K562 (cell line): ENCODE data around the gene SLC25A2. TPM values are rescaled to one million over a fixed set of nuclear protein-coding genes. Genes with fewer than 3 reads are reported as not detected.

Experiments
- DDX20 ChIP-seq: fragments of 450-650 bp; IDR thresholded peaks from 2 replicates; pipeline ENCODE4 v1.6.1; 2016; ENCODE audit warnings: missing genetic modification characterization, low read depth, mild to moderate bottlenecking, missing compliant biosample characterization, moderate library complexity
- MEF2D ChIP-seq: conservative IDR thresholded peaks from 2 replicates; pipeline ENCODE4 v1.6.1; 2016; ENCODE audit warnings: low read depth, missing genetic modification characterization, missing compliant biosample characterization
- RFX1 ChIP-seq: fragments of 450-650 bp; IDR thresholded peaks from 2 replicates; pipeline ENCODE4 v1.6.1; 2016; ENCODE audit warnings: mild to moderate bottlenecking, moderate library complexity
- SETDB1 ChIP-seq: IDR thresholded peaks from one replicate; pipeline ENCODE4 v1.6.1; 2012; ENCODE audit warnings: low read length, control low read depth, inconsistent platforms
- TEAD1 ChIP-seq, 2 experiments: fragments of 450-650 bp in 1 of 2; sonication (generic) in 1 of 2; formaldehyde crosslinking; IDR thresholded peaks; 2 replicates each; pipeline versions ENCODE4 v1.4.0 to v1.8.0; 2020 to 2022; ENCODE audit warnings: mild to moderate bottlenecking in 2 of 2, missing genetic modification reagents in 1 of 2
- TGIF2 ChIP-seq: sonication (generic); formaldehyde crosslinking; IDR thresholded peaks from 2 replicates; pipeline ENCODE4 v1.8.1; 2022; ENCODE audit warnings: mild to moderate bottlenecking, missing genetic modification reagents, moderate library complexity
- ZNF668 ChIP-seq: fragments of 250-450 bp; sonication (Bioruptor Pico); IDR thresholded peaks from 2 replicates; pipeline ENCODE4 v1.8.0; 2022; ENCODE audit warnings: mild to moderate bottlenecking, inconsistent platforms
- polyA plus RNA-seq, 8 experiments: library from polyadenylated mRNA; depleted of rRNA in 4 of 8; stranded (reverse) in 5 of 8; unstranded in 3 of 8; fragments of >200 nt; fragmentation: Nextera tagmentation in 2 of 8; fragmentation: Illumina TruSeq in 1 of 8; extraction: Ambion mirVana in 2 of 8; extraction: Trizol in 1 of 8; gene quantifications; 2 replicates each; pipeline versions ENCODE4 v1.2.1 to v1.2.3, GENCODE V29; 2011 to 2014; ENCODE audit warnings: inconsistent platforms in 1 of 8, missing spikeins in 1 of 8
- total RNA-seq, 7 experiments: library from RNA; depleted of rRNA in 6 of 7; stranded (reverse); fragments of >200 nt in 6 of 7; fragmentation: Illumina TruSeq in 2 of 7; extraction: Trizol in 2 of 7; gene quantifications; 2 replicates each; pipeline versions ENCODE4 v1.2.1 to v1.2.3, GENCODE V29; 2011 to 2021; ENCODE audit warnings: low replicate concordance in 1 of 7
- TF ChIP-seq, protein P1 (sequence below), 2 experiments: fragments of 450-650 bp in 1 of 2; sonication (generic) in 1 of 2; formaldehyde crosslinking in 1 of 2; IDR thresholded peaks; 2 replicates each; pipeline versions ENCODE4 v1.7.1 to v1.9.0; 2016 to 2022; ENCODE audit warnings: inconsistent platforms in 1 of 2, mild to moderate bottlenecking in 1 of 2, missing genetic modification reagents in 1 of 2
- TF ChIP-seq, protein P2 (sequence below): fragments of 150-350 bp; IDR thresholded peaks from 2 replicates; pipeline ENCODE4 v1.6.1; 2014; ENCODE audit warnings: low read depth, mild to moderate bottlenecking, low read length, borderline replicate concordance
- TF ChIP-seq, protein P3 (sequence below), 2 experiments: fragments of 450-650 bp in 1 of 2; sonication (generic) in 1 of 2; formaldehyde crosslinking; conservative IDR thresholded peaks; 2 replicates each; pipeline versions ENCODE4 v1.4.0 to v1.8.1; 2020 to 2022; ENCODE audit warnings: mild to moderate bottlenecking in 1 of 2, missing genetic modification reagents in 1 of 2

Gene SLC25A2
- total and polyA plus RNA-seq, 9 of the 15 experiments (the other 6 are each of a cell fraction or from before 2014, with no cell fraction given), result 0.09 to 0.11 (median 0.11) TPM; not detected in 6

DNA sequence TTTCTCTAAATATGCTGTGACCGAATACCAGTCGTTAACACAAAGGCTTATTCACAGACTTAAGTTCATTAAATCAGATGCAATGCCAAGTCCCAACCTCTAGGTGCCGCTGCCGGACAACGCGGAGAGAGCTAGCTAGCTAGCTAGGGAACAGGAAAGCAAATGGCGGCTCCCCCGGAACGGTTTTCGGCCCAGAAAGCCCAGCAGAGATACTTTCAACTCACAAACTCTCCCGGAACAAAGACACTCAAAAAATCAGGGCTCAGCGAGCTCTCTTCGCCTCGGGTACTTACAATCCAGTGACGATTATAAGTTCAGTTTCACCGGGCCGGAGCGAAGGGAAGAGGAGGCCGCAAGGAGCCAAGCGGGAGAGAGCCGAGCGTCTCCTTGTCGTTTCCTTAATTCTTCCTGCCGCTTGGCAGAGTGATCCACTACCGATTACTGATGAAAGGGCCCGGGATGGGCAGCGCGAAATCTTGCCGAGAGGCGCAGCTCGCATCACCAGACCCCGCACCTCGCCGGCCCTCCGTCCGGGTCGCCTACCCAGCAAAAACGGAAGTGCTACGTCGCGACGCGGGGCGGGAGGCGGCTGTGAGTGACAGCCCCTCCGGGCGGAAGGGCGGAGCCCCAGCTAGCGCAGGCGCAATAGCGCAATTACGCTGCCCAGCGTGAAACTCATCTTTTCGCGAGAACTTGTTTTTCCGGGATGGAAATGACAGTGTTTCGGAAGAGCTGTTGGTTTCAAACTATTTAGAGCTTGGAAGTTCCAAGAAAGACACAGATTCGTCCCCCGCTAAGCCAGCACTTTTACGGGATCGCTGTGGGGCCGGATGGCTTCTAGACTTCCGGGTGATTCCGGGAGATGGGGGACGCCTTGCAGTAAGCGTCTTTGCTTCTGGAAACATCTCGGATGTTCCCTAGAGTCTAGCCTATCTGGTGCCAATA is 16.6 kb upstream of the SLC25A2 start, which contains the start of gene TAF7 (continued):
- TF ChIP-seq, protein P1, sequence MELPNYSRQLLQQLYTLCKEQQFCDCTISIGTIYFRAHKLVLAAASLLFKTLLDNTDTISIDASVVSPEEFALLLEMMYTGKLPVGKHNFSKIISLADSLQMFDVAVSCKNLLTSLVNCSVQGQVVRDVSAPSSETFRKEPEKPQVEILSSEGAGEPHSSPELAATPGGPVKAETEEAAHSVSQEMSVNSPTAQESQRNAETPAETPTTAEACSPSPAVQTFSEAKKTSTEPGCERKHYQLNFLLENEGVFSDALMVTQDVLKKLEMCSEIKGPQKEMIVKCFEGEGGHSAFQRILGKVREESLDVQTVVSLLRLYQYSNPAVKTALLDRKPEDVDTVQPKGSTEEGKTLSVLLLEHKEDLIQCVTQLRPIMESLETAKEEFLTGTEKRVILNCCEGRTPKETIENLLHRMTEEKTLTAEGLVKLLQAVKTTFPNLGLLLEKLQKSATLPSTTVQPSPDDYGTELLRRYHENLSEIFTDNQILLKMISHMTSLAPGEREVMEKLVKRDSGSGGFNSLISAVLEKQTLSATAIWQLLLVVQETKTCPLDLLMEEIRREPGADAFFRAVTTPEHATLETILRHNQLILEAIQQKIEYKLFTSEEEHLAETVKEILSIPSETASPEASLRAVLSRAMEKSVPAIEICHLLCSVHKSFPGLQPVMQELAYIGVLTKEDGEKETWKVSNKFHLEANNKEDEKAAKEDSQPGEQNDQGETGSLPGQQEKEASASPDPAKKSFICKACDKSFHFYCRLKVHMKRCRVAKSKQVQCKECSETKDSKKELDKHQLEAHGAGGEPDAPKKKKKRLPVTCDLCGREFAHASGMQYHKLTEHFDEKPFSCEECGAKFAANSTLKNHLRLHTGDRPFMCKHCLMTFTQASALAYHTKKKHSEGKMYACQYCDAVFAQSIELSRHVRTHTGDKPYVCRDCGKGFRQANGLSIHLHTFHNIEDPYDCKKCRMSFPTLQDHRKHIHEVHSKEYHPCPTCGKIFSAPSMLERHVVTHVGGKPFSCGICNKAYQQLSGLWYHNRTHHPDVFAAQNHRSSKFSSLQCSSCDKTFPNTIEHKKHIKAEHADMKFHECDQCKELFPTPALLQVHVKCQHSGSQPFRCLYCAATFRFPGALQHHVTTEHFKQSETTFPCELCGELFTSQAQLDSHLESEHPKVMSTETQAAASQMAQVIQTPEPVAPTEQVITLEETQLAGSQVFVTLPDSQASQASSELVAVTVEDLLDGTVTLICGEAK (IDR thresholded peaks at IDR 0.05), result peak; percentile 81
- TF ChIP-seq, protein P1 (CRISPR knock-in tag; IDR thresholded peaks at IDR 0.05), result no peak
- TF ChIP-seq RFX1 (no peak), MEF2D (tag) (no peak), TGIF2 (CRISPR knock-in tag) (no peak), DDX20 (tag) (no peak), TEAD1 (CRISPR knock-in tag; IDR thresholded peaks at IDR 0.05) (peak; percentile 51 to 52; a peak in 1 of 4 replicates), SETDB1 (no peak), ZNF668 (CRISPR knock-in tag) (no peak)
- TF ChIP-seq, protein P2, sequence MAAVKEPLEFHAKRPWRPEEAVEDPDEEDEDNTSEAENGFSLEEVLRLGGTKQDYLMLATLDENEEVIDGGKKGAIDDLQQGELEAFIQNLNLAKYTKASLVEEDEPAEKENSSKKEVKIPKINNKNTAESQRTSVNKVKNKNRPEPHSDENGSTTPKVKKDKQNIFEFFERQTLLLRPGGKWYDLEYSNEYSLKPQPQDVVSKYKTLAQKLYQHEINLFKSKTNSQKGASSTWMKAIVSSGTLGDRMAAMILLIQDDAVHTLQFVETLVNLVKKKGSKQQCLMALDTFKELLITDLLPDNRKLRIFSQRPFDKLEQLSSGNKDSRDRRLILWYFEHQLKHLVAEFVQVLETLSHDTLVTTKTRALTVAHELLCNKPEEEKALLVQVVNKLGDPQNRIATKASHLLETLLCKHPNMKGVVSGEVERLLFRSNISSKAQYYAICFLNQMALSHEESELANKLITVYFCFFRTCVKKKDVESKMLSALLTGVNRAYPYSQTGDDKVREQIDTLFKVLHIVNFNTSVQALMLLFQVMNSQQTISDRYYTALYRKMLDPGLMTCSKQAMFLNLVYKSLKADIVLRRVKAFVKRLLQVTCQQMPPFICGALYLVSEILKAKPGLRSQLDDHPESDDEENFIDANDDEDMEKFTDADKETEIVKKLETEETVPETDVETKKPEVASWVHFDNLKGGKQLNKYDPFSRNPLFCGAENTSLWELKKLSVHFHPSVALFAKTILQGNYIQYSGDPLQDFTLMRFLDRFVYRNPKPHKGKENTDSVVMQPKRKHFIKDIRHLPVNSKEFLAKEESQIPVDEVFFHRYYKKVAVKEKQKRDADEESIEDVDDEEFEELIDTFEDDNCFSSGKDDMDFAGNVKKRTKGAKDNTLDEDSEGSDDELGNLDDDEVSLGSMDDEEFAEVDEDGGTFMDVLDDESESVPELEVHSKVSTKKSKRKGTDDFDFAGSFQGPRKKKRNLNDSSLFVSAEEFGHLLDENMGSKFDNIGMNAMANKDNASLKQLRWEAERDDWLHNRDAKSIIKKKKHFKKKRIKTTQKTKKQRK, result no peak
- TF ChIP-seq, protein P3, sequence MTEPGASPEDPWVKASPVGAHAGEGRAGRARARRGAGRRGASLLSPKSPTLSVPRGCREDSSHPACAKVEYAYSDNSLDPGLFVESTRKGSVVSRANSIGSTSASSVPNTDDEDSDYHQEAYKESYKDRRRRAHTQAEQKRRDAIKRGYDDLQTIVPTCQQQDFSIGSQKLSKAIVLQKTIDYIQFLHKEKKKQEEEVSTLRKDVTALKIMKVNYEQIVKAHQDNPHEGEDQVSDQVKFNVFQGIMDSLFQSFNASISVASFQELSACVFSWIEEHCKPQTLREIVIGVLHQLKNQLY (CRISPR knock-in tag; conservative IDR thresholded peaks at IDR 0.05), result no peak
